SK-N-SH (cell line): ENCODE results near the gene RPE. TPM values are rescaled to one million over a fixed set of nuclear protein-coding genes. Genes with fewer than 3 reads are reported as not detected.

ENCODE experiments used
- CTCF ChIA-PET: fragments of 300-600, 350-600 bp; formaldehyde crosslinking; extraction: SDS; loops from one replicate; lab custom pipeline; 2021; lab: Yijun Ruan, JAX
- POLR2A ChIA-PET: fragments of 350-600 bp; sonication (Branson Sonifier 250); formaldehyde crosslinking; extraction: SDS; loops from one replicate; lab custom pipeline; 2020; ENCODE audit warnings: antibody characterized with exemption, inconsistent platforms; lab: Yijun Ruan, JAX
- DNase-seq: peaks from one replicate; pipeline ENCODE4 v3.0.0; 2012
- H2AFZ ChIP-seq: fragments of 200-600 bp; sonication (generic); 2 replicates; pipeline ENCODE4 v1.8.1; 2016; ENCODE audit warnings: antibody characterized with exemption, mild to moderate bottlenecking, low read depth
- H3F3A ChIP-seq: fragments of 200-600 bp; sonication (generic); replicated peaks from 2 replicates; pipeline ENCODE3; 2016; ENCODE audit warnings: antibody characterized with exemption, mild to moderate bottlenecking; ENCODE audit not compliant: insufficient read depth
- H3K27ac ChIP-seq, 2 experiments: fragments of 200-500 bp in 1 of 2; fragments of 200-600 bp in 1 of 2; sonication (Bioruptor generic) in 1 of 2; sonication (generic), shearing (Covaris generic) in 1 of 2; 2 replicates each; pipeline versions ENCODE4 v1.5.1 to v1.6.1; 2014 to 2016; ENCODE audit warnings: low read depth in 2 of 2, inconsistent platforms in 1 of 2, low read length in 1 of 2, mild to moderate bottlenecking in 1 of 2, mixed read lengths in 1 of 2
- H3K27me3 ChIP-seq: fragments of 200-600 bp; sonication (generic), shearing (Covaris generic); 2 replicates; pipeline ENCODE4 v1.6.1; 2016; ENCODE audit warnings: mixed run types; ENCODE audit not compliant: insufficient read depth
- H3K36me3 ChIP-seq, 2 experiments: fragments of 200-500 bp in 1 of 2; fragments of 200-600 bp in 1 of 2; sonication (Bioruptor generic) in 1 of 2; sonication (generic) in 1 of 2; replicated peaks in 1 of 2; 2 replicates each; pipeline versions ENCODE3 to v1.5.1; 2014 to 2016; ENCODE audit warnings: low read length in 1 of 2, mild to moderate bottlenecking in 1 of 2; ENCODE audit not compliant: insufficient read depth in 2 of 2, control insufficient read depth in 1 of 2
- H3K4me1 ChIP-seq, 2 experiments: fragments of 200-500 bp in 1 of 2; fragments of 200-600 bp in 1 of 2; sonication (Bioruptor generic) in 1 of 2; sonication (generic), shearing (Covaris generic) in 1 of 2; 2 replicates each; pipeline versions ENCODE4 v1.5.1 to v1.6.1; 2014 to 2016; ENCODE audit warnings: low read depth in 1 of 2, low read length in 1 of 2, mixed run types in 1 of 2; ENCODE audit not compliant: insufficient read depth in 2 of 2, control insufficient read depth in 1 of 2
- H3K4me2 ChIP-seq: fragments of 200-600 bp; sonication (generic), shearing (Covaris generic); 2 replicates; pipeline ENCODE4 v1.6.1; 2017; ENCODE audit warnings: mixed run types
- H3K4me3 ChIP-seq, 2 experiments: fragments of 200-500 bp in 1 of 2; fragments of 200-600 bp in 1 of 2; sonication (Bioruptor generic) in 1 of 2; sonication (generic), shearing (Covaris generic) in 1 of 2; 2 replicates each; pipeline versions ENCODE4 v1.5.1 to v1.8.1; 2014 to 2016; ENCODE audit warnings: low read depth in 2 of 2, inconsistent platforms in 1 of 2, low read length in 1 of 2, mild to moderate bottlenecking in 1 of 2, mixed read lengths in 1 of 2, moderate library complexity in 1 of 2
- H3K79me2 ChIP-seq: fragments of 200-600 bp; sonication (generic); 2 replicates; pipeline ENCODE4 v1.8.1; 2017; ENCODE audit warnings: mild to moderate bottlenecking; ENCODE audit not compliant: insufficient read depth
- H3K9ac ChIP-seq: fragments of 200-600 bp; sonication (generic); 2 replicates; pipeline ENCODE4 v1.6.1; 2017; ENCODE audit warnings: mixed run types
- H3K9me2 ChIP-seq: fragments of 200-600 bp; sonication (generic); 2 replicates; pipeline ENCODE4 v1.6.1; 2017; ENCODE audit warnings: mixed run types
- H3K9me3 ChIP-seq: fragments of 200-600 bp; sonication (generic); 2 replicates; pipeline ENCODE4 v1.6.1; 2017; ENCODE audit warnings: mixed run types, mild to moderate bottlenecking, moderate library complexity
- H4K20me1 ChIP-seq: fragments of 200-600 bp; sonication (generic); 2 replicates; pipeline ENCODE4 v1.6.1; 2017; ENCODE audit warnings: mild to moderate bottlenecking, mixed run types; ENCODE audit not compliant: insufficient read depth
- ELF1 ChIP-seq: IDR thresholded peaks from 2 replicates; pipeline ENCODE4 v1.4.0; 2012
- EP300 ChIP-seq, 2 experiments: IDR thresholded peaks; 2 replicates each; pipeline versions ENCODE4 v1.4.0 to v1.6.1; 2012; ENCODE audit warnings: borderline replicate concordance in 1 of 2, low read depth in 1 of 2, low read length in 1 of 2
- EZH2phosphoT487 ChIP-seq: fragments of 200-600 bp; sonication (generic); IDR thresholded peaks from 2 replicates; pipeline ENCODE4 v1.6.1; 2017; ENCODE audit warnings: low read depth, mixed run types, mild to moderate bottlenecking, antibody characterized with exemption, moderate library complexity, borderline replicate concordance
- FOXJ3 ChIP-seq: sonication (generic); formaldehyde crosslinking; IDR thresholded peaks from 2 replicates; pipeline ENCODE4 v1.5.1; 2020; ENCODE audit warnings: mild to moderate bottlenecking, missing genetic modification reagents
- FOXM1 ChIP-seq: IDR thresholded peaks from 2 replicates; pipeline ENCODE4 v1.4.0; 2012; ENCODE audit warnings: low read depth, mild to moderate bottlenecking
- GABPA ChIP-seq: IDR thresholded peaks from 2 replicates; pipeline ENCODE4 v1.4.0; 2012; ENCODE audit warnings: low read depth, mild to moderate bottlenecking
- GATA2 ChIP-seq: sonication (generic); formaldehyde crosslinking; IDR thresholded peaks from 2 replicates; pipeline ENCODE4 v1.5.0; 2020; ENCODE audit warnings: mild to moderate bottlenecking, missing genetic modification reagents
- JUND ChIP-seq: IDR thresholded peaks from 2 replicates; pipeline ENCODE4 v1.4.0; 2012
- MEF2A ChIP-seq: IDR thresholded peaks from 2 replicates; pipeline ENCODE4 v1.4.0; 2012; ENCODE audit warnings: low read depth, borderline replicate concordance
- NFIC ChIP-seq: IDR thresholded peaks from 2 replicates; pipeline ENCODE4 v1.4.0; 2012; ENCODE audit warnings: borderline replicate concordance
- NRF1 ChIP-seq: IDR thresholded peaks from 2 replicates; pipeline ENCODE4 v1.6.1; 2012; ENCODE audit warnings: low read depth, mild to moderate bottlenecking, low read length
- RAD21 ChIP-seq: IDR thresholded peaks from 2 replicates; pipeline ENCODE4 v1.6.1; 2012; ENCODE audit warnings: mild to moderate bottlenecking, low read length
- RCOR1 ChIP-seq: fragments of 150-350 bp; IDR thresholded peaks from 2 replicates; pipeline ENCODE4 v1.6.1; 2017; ENCODE audit warnings: antibody characterized with exemption, low read length
- SIN3A ChIP-seq: IDR thresholded peaks from 2 replicates; pipeline ENCODE4 v1.6.1; 2012; ENCODE audit warnings: low read depth, mild to moderate bottlenecking, low read length, moderate library complexity, borderline replicate concordance
- SMC3 ChIP-seq: IDR thresholded peaks from 2 replicates; pipeline ENCODE4 v1.6.1; 2012; ENCODE audit warnings: low read depth, low read length, improper control_type of control experiment
- TCF12 ChIP-seq: IDR thresholded peaks from 2 replicates; pipeline ENCODE4 v1.4.0; 2012
- TEAD4 ChIP-seq: IDR thresholded peaks from 2 replicates; pipeline ENCODE4 v1.4.0; 2012; ENCODE audit warnings: mild to moderate bottlenecking, borderline replicate concordance; ENCODE audit not compliant: insufficient read depth
- USF2 ChIP-seq: fragments of 150-350 bp; IDR thresholded peaks from 2 replicates; pipeline ENCODE4 v1.6.1; 2017; ENCODE audit warnings: antibody characterized with exemption, low read length, low read depth, borderline replicate concordance
- WGBS: methylation state at CpG from one replicate; pipeline ENCODE4 v1.1.6; 2017; ENCODE audit warnings: low lambda C conversion rate; 5-methylcytosine and 5-hydroxymethylcytosine counted together
- polyA plus RNA-seq, 3 experiments: library from polyadenylated mRNA; depleted of rRNA; stranded (reverse); fragments of >200 nt; gene quantifications; 2 replicates each; pipeline ENCODE4 v1.2.3, GENCODE V29; 2012
- TF ChIP-seq, protein P1 (sequence below): IDR thresholded peaks from 2 replicates; pipeline ENCODE4 v1.6.1; 2012; ENCODE audit warnings: mild to moderate bottlenecking, low read depth, low read length, moderate library complexity
- TF ChIP-seq, protein P2 (sequence below): fragments of 200-600 bp; sonication (generic); IDR thresholded peaks from 2 replicates; pipeline ENCODE4 v1.6.1; 2017; ENCODE audit warnings: antibody characterized with exemption, mild to moderate bottlenecking, moderate library complexity

The RPE gene
- polyA plus RNA-seq, 1 of the 3 experiments (the other 2 are of a cell fraction) = 62.9 TPM

DNA sequence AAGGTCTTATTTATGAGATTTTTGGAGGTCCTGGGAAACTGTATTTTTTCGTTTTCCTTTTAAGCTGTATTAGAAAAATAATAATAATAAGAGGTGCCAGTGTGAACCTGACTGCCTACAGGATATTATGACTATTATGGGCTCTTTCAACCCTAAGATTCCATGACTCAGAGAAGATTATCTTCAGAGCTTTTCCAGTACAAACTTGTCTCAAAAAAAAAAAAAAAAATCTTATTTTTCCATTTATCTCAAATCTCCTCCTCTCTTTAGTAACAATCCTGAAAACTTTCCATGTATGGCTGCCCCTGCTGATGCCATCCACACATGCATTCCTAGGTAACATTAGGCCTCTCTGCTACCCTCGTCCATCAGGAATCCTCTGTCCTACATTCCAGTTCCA is 36.7 kb upstream of the RPE start:
- TF ChIP-seq RAD21 (no peak), FOXM1 (no peak), SMC3 (no peak), EZH2phosphoT487 (no peak), TEAD4 (no peak), FOXJ3 (CRISPR knock-in tag) (no peak), USF2 (no peak), GATA2 (CRISPR knock-in tag) (no peak), SIN3A (no peak), RCOR1 (no peak)
- no peaks in the 10 kb centered on the region for H3K79me2 ChIP-seq
- H4K20me1 ChIP-seq = no peaks in the 10 kb centered on the region
- CTCF ChIA-PET = interaction anchor here (0.7 to 1.6 kb wide), 3 partner anchors 12 to 631 kb away, joined by 3 to 6 read pairs (median 4); no protein-coding TSS in a partner anchor
- no peak overlapping the region for H3K4me2 ChIP-seq
- H3K27me3 ChIP-seq = no peaks in the 10 kb centered on the region
- H3K4me1 ChIP-seq = no peaks in the 10 kb centered on the region; a peak in 1 of 4 replicates
- no peak for DNase-seq
- POLR2A ChIA-PET = no interaction called here
- H3K27ac ChIP-seq = no peak overlapping the region
- no peak overlapping the region for H3K9ac ChIP-seq
- H3K4me3 ChIP-seq = no peak overlapping the region
- no peaks in the 10 kb centered on the region for H3F3A ChIP-seq
- H2AFZ ChIP-seq = no peak overlapping the region
- H3K36me3 ChIP-seq = no peaks in the 10 kb centered on the region
- WGBS = 69% methylated on average over 2 of the region's 2 CpGs
- H3K9me3 ChIP-seq = no peaks in the 10 kb centered on the region
- no peaks in the 10 kb centered on the region for H3K9me2 ChIP-seq

GRCh38 chr2:209969692-209970091 is 32.7 kb upstream of the RPE start:
- Histone ChIP-seq H3K27me3 (no peaks in the 10 kb centered on the region), H3K79me2 (no peaks in the 10 kb centered on the region), H3K9me3 (no peaks in the 10 kb centered on the region), H4K20me1 (no peaks in the 10 kb centered on the region), H3K9me2 (no peaks in the 10 kb centered on the region), H3K4me1 (no peaks in the 10 kb centered on the region), H2AFZ (no peak overlapping the region), H3K36me3 (no peaks in the 10 kb centered on the region), H3K27ac (no peak overlapping the region), H3K4me3 (no peak overlapping the region), H3F3A (no peaks in the 10 kb centered on the region), H3K9ac (no peak overlapping the region), H3K4me2 (no peak overlapping the region)
- no peak for DNase-seq
- CTCF ChIA-PET = interaction anchor here (0.7 to 2.5 kb wide), 4 partner anchors 8 to 636 kb away, joined by 4 to 9 read pairs (median 6); no protein-coding TSS in a partner anchor
- TF ChIP-seq MEF2A (no peak), JUND (no peak), TCF12 (no peak), GATA2 (CRISPR knock-in tag) (no peak), FOXM1 (no peak), EP300 (IDR thresholded peaks at IDR 0.05; ENCODE audit: borderline replicate concordance in 1 of 2, low read depth in 1 of 2, low read length in 1 of 2) (no peak), EZH2phosphoT487 (no peak), NRF1 (no peak), ELF1 (no peak), RCOR1 (no peak), GABPA (no peak), NFIC (no peak), FOXJ3 (CRISPR knock-in tag) (no peak)
- TF ChIP-seq, protein P1, sequence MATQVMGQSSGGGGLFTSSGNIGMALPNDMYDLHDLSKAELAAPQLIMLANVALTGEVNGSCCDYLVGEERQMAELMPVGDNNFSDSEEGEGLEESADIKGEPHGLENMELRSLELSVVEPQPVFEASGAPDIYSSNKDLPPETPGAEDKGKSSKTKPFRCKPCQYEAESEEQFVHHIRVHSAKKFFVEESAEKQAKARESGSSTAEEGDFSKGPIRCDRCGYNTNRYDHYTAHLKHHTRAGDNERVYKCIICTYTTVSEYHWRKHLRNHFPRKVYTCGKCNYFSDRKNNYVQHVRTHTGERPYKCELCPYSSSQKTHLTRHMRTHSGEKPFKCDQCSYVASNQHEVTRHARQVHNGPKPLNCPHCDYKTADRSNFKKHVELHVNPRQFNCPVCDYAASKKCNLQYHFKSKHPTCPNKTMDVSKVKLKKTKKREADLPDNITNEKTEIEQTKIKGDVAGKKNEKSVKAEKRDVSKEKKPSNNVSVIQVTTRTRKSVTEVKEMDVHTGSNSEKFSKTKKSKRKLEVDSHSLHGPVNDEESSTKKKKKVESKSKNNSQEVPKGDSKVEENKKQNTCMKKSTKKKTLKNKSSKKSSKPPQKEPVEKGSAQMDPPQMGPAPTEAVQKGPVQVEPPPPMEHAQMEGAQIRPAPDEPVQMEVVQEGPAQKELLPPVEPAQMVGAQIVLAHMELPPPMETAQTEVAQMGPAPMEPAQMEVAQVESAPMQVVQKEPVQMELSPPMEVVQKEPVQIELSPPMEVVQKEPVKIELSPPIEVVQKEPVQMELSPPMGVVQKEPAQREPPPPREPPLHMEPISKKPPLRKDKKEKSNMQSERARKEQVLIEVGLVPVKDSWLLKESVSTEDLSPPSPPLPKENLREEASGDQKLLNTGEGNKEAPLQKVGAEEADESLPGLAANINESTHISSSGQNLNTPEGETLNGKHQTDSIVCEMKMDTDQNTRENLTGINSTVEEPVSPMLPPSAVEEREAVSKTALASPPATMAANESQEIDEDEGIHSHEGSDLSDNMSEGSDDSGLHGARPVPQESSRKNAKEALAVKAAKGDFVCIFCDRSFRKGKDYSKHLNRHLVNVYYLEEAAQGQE = no peak
- TF ChIP-seq, protein P2, sequence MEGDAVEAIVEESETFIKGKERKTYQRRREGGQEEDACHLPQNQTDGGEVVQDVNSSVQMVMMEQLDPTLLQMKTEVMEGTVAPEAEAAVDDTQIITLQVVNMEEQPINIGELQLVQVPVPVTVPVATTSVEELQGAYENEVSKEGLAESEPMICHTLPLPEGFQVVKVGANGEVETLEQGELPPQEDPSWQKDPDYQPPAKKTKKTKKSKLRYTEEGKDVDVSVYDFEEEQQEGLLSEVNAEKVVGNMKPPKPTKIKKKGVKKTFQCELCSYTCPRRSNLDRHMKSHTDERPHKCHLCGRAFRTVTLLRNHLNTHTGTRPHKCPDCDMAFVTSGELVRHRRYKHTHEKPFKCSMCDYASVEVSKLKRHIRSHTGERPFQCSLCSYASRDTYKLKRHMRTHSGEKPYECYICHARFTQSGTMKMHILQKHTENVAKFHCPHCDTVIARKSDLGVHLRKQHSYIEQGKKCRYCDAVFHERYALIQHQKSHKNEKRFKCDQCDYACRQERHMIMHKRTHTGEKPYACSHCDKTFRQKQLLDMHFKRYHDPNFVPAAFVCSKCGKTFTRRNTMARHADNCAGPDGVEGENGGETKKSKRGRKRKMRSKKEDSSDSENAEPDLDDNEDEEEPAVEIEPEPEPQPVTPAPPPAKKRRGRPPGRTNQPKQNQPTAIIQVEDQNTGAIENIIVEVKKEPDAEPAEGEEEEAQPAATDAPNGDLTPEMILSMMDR = no peak
- POLR2A ChIA-PET = no interaction called here
- WGBS = 79% methylated on average over 4 of the region's 4 CpGs
